Thyroid gland (tissue), 4 donors: ENCODE measurements around the gene FGF3. TPM values are rescaled to one million over a fixed set of nuclear protein-coding genes. Genes with fewer than 3 reads are reported as not detected.

Experiments used
- DNase-seq, 2 donors: peaks; one replicate each; pipeline ENCODE4 v3.0.0-alpha.2; 2019
- H3K27ac ChIP-seq, 3 donors: fragments of 200-600 bp; sonication (generic); 1 replicate in 2 of 3; 2 replicates in 1 of 3; pipeline ENCODE4 v1.5.1; 2016 to 2019; ENCODE audit warnings: mild to moderate bottlenecking in 1 of 3, moderate library complexity in 1 of 3
- H3K27me3 ChIP-seq: fragments of 200-600 bp; sonication (generic); one replicate; pipeline ENCODE4 v1.5.1; 2019
- H3K36me3 ChIP-seq, 2 donors: fragments of 200-600 bp; sonication (generic); one replicate each; pipeline ENCODE4 v1.5.1; 2016 to 2019
- H3K4me1 ChIP-seq, 2 donors: fragments of 200-600 bp; sonication (generic); one replicate each; pipeline ENCODE4 v1.5.1; 2017 to 2019
- H3K4me3 ChIP-seq, 3 donors: fragments of 200-600 bp; sonication (generic); replicated peaks in 1 of 3; 1 replicate in 2 of 3; 2 replicates in 1 of 3; pipeline ENCODE4 v1.5.1; 2016; ENCODE audit warnings: mild to moderate bottlenecking in 1 of 3
- H3K9me3 ChIP-seq: fragments of 200-600 bp; sonication (generic); one replicate; pipeline ENCODE4 v1.5.1; 2017
- CTCF ChIP-seq, 6 experiments: fragments of 200-600 bp in 3 of 6; fragments of 450-650 bp in 3 of 6; sonication (generic) in 3 of 6; IDR thresholded peaks; one replicate each; pipeline ENCODE4 v1.5.1; 2016 to 2019; ENCODE audit warnings: antibody characterized with exemption in 6 of 6, mild to moderate bottlenecking in 2 of 6, inconsistent platforms in 1 of 6, moderate library complexity in 1 of 6
- POLR2A ChIP-seq, 2 donors: fragments of 450-650 bp; IDR thresholded peaks; one replicate each; pipeline ENCODE4 v1.6.1; 2017; ENCODE audit warnings: antibody characterized with exemption in 2 of 2, mild to moderate bottlenecking in 2 of 2, moderate library complexity in 1 of 2
- WGBS, 2 donors: methylation state at CpG; one replicate each; pipeline ENCODE4 v1.1.5; 2017; 5-methylcytosine and 5-hydroxymethylcytosine counted together
- intact Hi-C: fragments of 100-400 bp; cut with DNase I; formaldehyde crosslinking; loops from one replicate; pipeline ENCODE4 v1.15.1; 2023
- total RNA-seq, 4 donors: library from RNA; depleted of rRNA; stranded (reverse); fragments of >200 nt; gene quantifications; one replicate each; pipeline ENCODE4 v1.2.3, GENCODE V29; 2016

The FGF3 gene
- total RNA-seq, 4 donors from 2014 or later = not detected

- no peaks in the 10 kb centered on the region for H3K9me3 ChIP-seq
- no peaks in the 10 kb centered on the region for H3K27me3 ChIP-seq
- no peak overlapping the region for H3K4me3 ChIP-seq
- H3K27ac ChIP-seq = no peak overlapping the region
- 35 to 51% methylated on average over 2 to 4 of the region's 4 CpGs for WGBS, 2 donors
- no peak for TF ChIP-seq POLR2A (IDR thresholded peaks at IDR 0.05)
- TF ChIP-seq CTCF (IDR thresholded peaks at IDR 0.05) = no peak
- intact Hi-C loops = no loop called here
- DNase-seq = no peak
- H3K36me3 ChIP-seq = no peaks in the 10 kb centered on the region
- no peaks in the 10 kb centered on the region for H3K4me1 ChIP-seq
Observed at GRCh38 chr11:69760319-69760718, 58.9 kb downstream of the FGF3 start.

Other genes starting within 250 kb of the FGF3 start
- 100 to 1,000 TPM in 1 of 4 donors, 10 to 100 TPM in 3; 55.1 to 110 (median 94.6) TPM for gene CCND1, start 178.3 kb downstream of the FGF3 start, total RNA-seq
- 10 to 100 TPM; 23.5 to 40.0 (median 26.9) TPM for gene LTO1, start 144.1 kb downstream of the FGF3 start, total RNA-seq
- not detected for gene FGF19, start 115.4 kb downstream of the FGF3 start, total RNA-seq
- gene FGF4, start 44.1 kb downstream of the FGF3 start, total RNA-seq = not detected